ENCODE measurements around the gene OLFM1.

Gene OLFM1

GRCh38 chr9:135079676-135080075, 7.8 kb upstream of the OLFM1 start:
- H3K79me1 ChIP-seq (replicated peaks; ENCODE audit: low read length, poor library complexity, severe bottlenecking) = no peaks in the 10 kb centered on the region
- H2BK120ac ChIP-seq (ENCODE audit: low read depth, low read length) = no peak overlapping the region
- H3K27me3 ChIP-seq (ENCODE audit: control insufficient read depth in 1 of 2, insufficient read depth in 1 of 2, low read length in 2 of 2) = peaks cover 27 to 47% of the 10 kb centered on the region in 2 experiments
- no peak overlapping the region for H3K4ac ChIP-seq (ENCODE audit: low read depth in 1 of 2, low read length in 2 of 2)
- H3K4me3 ChIP-seq (ENCODE audit: insufficient read depth in 1 of 2, low read depth in 1 of 2, low read length in 2 of 2) = no peak overlapping the region
- H2BK15ac ChIP-seq (ENCODE audit: low read depth, poor library complexity, severe bottlenecking) = no peak overlapping the region
- H3K14ac ChIP-seq (ENCODE audit: low read length in 2 of 2) = no peak overlapping the region
- no peak overlapping the region for H2BK12ac ChIP-seq (ENCODE audit: low read length in 2 of 2)
- H3K18ac ChIP-seq (ENCODE audit: low read depth in 1 of 2, low read length in 2 of 2) = no peak overlapping the region
- no peak overlapping the region for H3K4me2 ChIP-seq (ENCODE audit: low read length, poor library complexity, severe bottlenecking)
- no peak overlapping the region for H4K8ac ChIP-seq (ENCODE audit: low read length)
- H3K23ac ChIP-seq (ENCODE audit: low read length in 2 of 2) = no peak overlapping the region
- H2BK5ac ChIP-seq (ENCODE audit: low read depth, low read length, poor library complexity, severe bottlenecking) = no peak overlapping the region
- no peak overlapping the region for H3K27ac ChIP-seq (ENCODE audit: low read length, poor library complexity, severe bottlenecking)
- no peaks in the 10 kb centered on the region for H3K9me3 ChIP-seq (ENCODE audit: control insufficient read depth, low read length)
- H3K9ac ChIP-seq (ENCODE audit: low read length) = no peak overlapping the region
- peaks cover 8% of the 10 kb centered on the region for H3K4me1 ChIP-seq (ENCODE audit: control insufficient read depth, insufficient read depth, low read depth, low read length)
- no peak overlapping the region for H2AFZ ChIP-seq (ENCODE audit: low read depth, low read length)
- H4K91ac ChIP-seq (ENCODE audit: low read length) = no peak overlapping the region
- DNase-seq = no peak
- no peaks in the 10 kb centered on the region for H3K36me3 ChIP-seq (ENCODE audit: control insufficient read depth in 1 of 2, insufficient read depth in 2 of 2, low read depth in 1 of 2, low read length in 2 of 2)
- 77% methylated on average over 6 of the region's 8 CpGs for WGBS
- H2AK5ac ChIP-seq (ENCODE audit: low read length, severe bottlenecking) = no peak overlapping the region

GRCh38 chr9:135080286-135081263, 6.9 kb upstream of the OLFM1 start:
- no peak overlapping the region for H2BK120ac ChIP-seq (ENCODE audit: low read depth, low read length)
- DNase-seq = no peak
- H3K23ac ChIP-seq (ENCODE audit: low read length in 2 of 2) = no peak overlapping the region
- no peaks in the 10 kb centered on the region for H3K79me1 ChIP-seq (replicated peaks; ENCODE audit: low read length, poor library complexity, severe bottlenecking)
- no peak overlapping the region for H3K14ac ChIP-seq (ENCODE audit: low read length in 2 of 2)
- H2BK15ac ChIP-seq (ENCODE audit: low read depth, poor library complexity, severe bottlenecking) = no peak overlapping the region
- no peaks in the 10 kb centered on the region for H3K9me3 ChIP-seq (ENCODE audit: control insufficient read depth, low read length)
- no peak overlapping the region for H3K18ac ChIP-seq (ENCODE audit: low read depth in 1 of 2, low read length in 2 of 2)
- H3K4me1 ChIP-seq (ENCODE audit: control insufficient read depth, insufficient read depth, low read depth, low read length) = peaks cover under 1% of the 10 kb centered on the region
- no peak overlapping the region for H4K91ac ChIP-seq (ENCODE audit: low read length)
- peaks cover 32 to 52% of the 10 kb centered on the region in 2 experiments for H3K27me3 ChIP-seq (ENCODE audit: control insufficient read depth in 1 of 2, insufficient read depth in 1 of 2, low read length in 2 of 2)
- no peak overlapping the region for H2BK12ac ChIP-seq (ENCODE audit: low read length in 2 of 2)
- H3K27ac ChIP-seq (ENCODE audit: low read length, poor library complexity, severe bottlenecking) = no peak overlapping the region
- H2AFZ ChIP-seq (ENCODE audit: low read depth, low read length) = no peak overlapping the region
- H3K9ac ChIP-seq (ENCODE audit: low read length) = no peak overlapping the region
- H3K4me3 ChIP-seq (ENCODE audit: insufficient read depth in 1 of 2, low read depth in 1 of 2, low read length in 2 of 2) = no peak overlapping the region
- H4K8ac ChIP-seq (ENCODE audit: low read length) = no peak overlapping the region
- H2BK5ac ChIP-seq (ENCODE audit: low read depth, low read length, poor library complexity, severe bottlenecking) = no peak overlapping the region
- no peak overlapping the region for H3K4ac ChIP-seq (ENCODE audit: low read depth in 1 of 2, low read length in 2 of 2)
- no peak overlapping the region for H3K4me2 ChIP-seq (ENCODE audit: low read length, poor library complexity, severe bottlenecking)
- 83% methylated on average over 18 of the region's 26 CpGs for WGBS
- no peak overlapping the region for H2AK5ac ChIP-seq (ENCODE audit: low read length, severe bottlenecking)
- H3K36me3 ChIP-seq (ENCODE audit: control insufficient read depth in 1 of 2, insufficient read depth in 2 of 2, low read depth in 1 of 2, low read length in 2 of 2) = no peaks in the 10 kb centered on the region

- Histone ChIP-seq H2BK5ac (ENCODE audit: low read depth, low read length, poor library complexity, severe bottlenecking) (no peak overlapping the region), H3K27ac (ENCODE audit: low read length, poor library complexity, severe bottlenecking) (no peak overlapping the region), H3K27me3 (ENCODE audit: control insufficient read depth in 1 of 2, insufficient read depth in 1 of 2, low read length in 2 of 2) (peaks cover 32 to 50% of the 10 kb centered on the region in 2 experiments), H2AFZ (ENCODE audit: low read depth, low read length) (no peak overlapping the region), H4K91ac (ENCODE audit: low read length) (no peak overlapping the region), H3K79me1 (replicated peaks; ENCODE audit: low read length, poor library complexity, severe bottlenecking) (no peaks in the 10 kb centered on the region), H2AK5ac (ENCODE audit: low read length, severe bottlenecking) (no peak overlapping the region), H3K9me3 (ENCODE audit: control insufficient read depth, low read length) (no peaks in the 10 kb centered on the region), H3K23ac (ENCODE audit: low read length in 2 of 2) (no peak overlapping the region), H3K36me3 (ENCODE audit: control insufficient read depth in 1 of 2, insufficient read depth in 2 of 2, low read depth in 1 of 2, low read length in 2 of 2) (no peaks in the 10 kb centered on the region), H2BK12ac (ENCODE audit: low read length in 2 of 2) (no peak overlapping the region), H3K14ac (ENCODE audit: low read length in 2 of 2) (no peak overlapping the region), H3K4me1 (ENCODE audit: control insufficient read depth, insufficient read depth, low read depth, low read length) (no peaks in the 10 kb centered on the region), H3K4me3 (ENCODE audit: insufficient read depth in 1 of 2, low read depth in 1 of 2, low read length in 2 of 2) (no peak overlapping the region), H3K18ac (ENCODE audit: low read depth in 1 of 2, low read length in 2 of 2) (no peak overlapping the region), H3K4ac (ENCODE audit: low read depth in 1 of 2, low read length in 2 of 2) (no peak overlapping the region), H2BK15ac (ENCODE audit: low read depth, poor library complexity, severe bottlenecking) (no peak overlapping the region), H3K9ac (ENCODE audit: low read length) (no peak overlapping the region), H3K4me2 (ENCODE audit: low read length, poor library complexity, severe bottlenecking) (no peak overlapping the region), H4K8ac (ENCODE audit: low read length) (no peak overlapping the region), H2BK120ac (ENCODE audit: low read depth, low read length) (no peak overlapping the region)
- WGBS = 84% methylated on average over 15 of the region's 15 CpGs
- DNase-seq = no peak
Measured at GRCh38 chr9:135081264-135081660, 6.2 kb upstream of the OLFM1 start.

GRCh38 chr9:135081731-135082130, 5.7 kb upstream of the OLFM1 start:
- Histone ChIP-seq H3K18ac (ENCODE audit: low read depth in 1 of 2, low read length in 2 of 2) (no peak overlapping the region), H2AK5ac (ENCODE audit: low read length, severe bottlenecking) (no peak overlapping the region), H3K14ac (ENCODE audit: low read length in 2 of 2) (no peak overlapping the region), H2BK5ac (ENCODE audit: low read depth, low read length, poor library complexity, severe bottlenecking) (no peak overlapping the region), H3K23ac (ENCODE audit: low read length in 2 of 2) (no peak overlapping the region), H4K8ac (ENCODE audit: low read length) (no peak overlapping the region), H3K9ac (ENCODE audit: low read length) (no peak overlapping the region), H2BK120ac (ENCODE audit: low read depth, low read length) (no peak overlapping the region), H3K4me3 (ENCODE audit: insufficient read depth in 1 of 2, low read depth in 1 of 2, low read length in 2 of 2) (no peak overlapping the region), H3K4ac (ENCODE audit: low read depth in 1 of 2, low read length in 2 of 2) (no peak overlapping the region), H3K27me3 (ENCODE audit: control insufficient read depth in 1 of 2, insufficient read depth in 1 of 2, low read length in 2 of 2) (peaks cover 32 to 45% of the 10 kb centered on the region in 2 experiments), H3K4me2 (ENCODE audit: low read length, poor library complexity, severe bottlenecking) (no peak overlapping the region), H3K9me3 (ENCODE audit: control insufficient read depth, low read length) (no peaks in the 10 kb centered on the region), H3K79me1 (replicated peaks; ENCODE audit: low read length, poor library complexity, severe bottlenecking) (no peaks in the 10 kb centered on the region), H2BK15ac (ENCODE audit: low read depth, poor library complexity, severe bottlenecking) (no peak overlapping the region), H2AFZ (ENCODE audit: low read depth, low read length) (no peak overlapping the region), H3K27ac (ENCODE audit: low read length, poor library complexity, severe bottlenecking) (no peak overlapping the region), H3K36me3 (ENCODE audit: control insufficient read depth in 1 of 2, insufficient read depth in 2 of 2, low read depth in 1 of 2, low read length in 2 of 2) (no peaks in the 10 kb centered on the region), H4K91ac (ENCODE audit: low read length) (no peak overlapping the region), H3K4me1 (ENCODE audit: control insufficient read depth, insufficient read depth, low read depth, low read length) (no peaks in the 10 kb centered on the region), H2BK12ac (ENCODE audit: low read length in 2 of 2) (no peak overlapping the region)
- no peak for DNase-seq
- 88% methylated on average over 16 of the region's 16 CpGs for WGBS

All from mesenchymal stem cell (in vitro differentiated cells and primary cell).